PFSK-1 (cell line): ENCODE results near the gene TRIM9.

Experiments
- POLR2AphosphoS5 ChIP-seq: IDR thresholded peaks from 2 replicates; pipeline ENCODE4 v1.6.1; 2012; ENCODE audit warnings: low read depth, mild to moderate bottlenecking, control low read depth, low read length, moderate library complexity
- TAF1 ChIP-seq: IDR thresholded peaks from 2 replicates; pipeline ENCODE4 v1.6.1; 2012; ENCODE audit warnings: low read length, control low read depth, borderline replicate concordance; ENCODE audit not compliant: insufficient read depth

GRCh38 chr14:50974118-50974517 lies 120.8 kb downstream of the TRIM9 start:
- TF ChIP-seq POLR2AphosphoS5 (no peak), TAF1 (no peak)
